ENCODE measurements around the gene ZNF157.
"Not testable (repeated sequence)": the region's sequence is repeated elsewhere in the genome, so short reads cannot be mapped to it uniquely, and the experiment has no call there.

Gene ZNF157

DNA sequence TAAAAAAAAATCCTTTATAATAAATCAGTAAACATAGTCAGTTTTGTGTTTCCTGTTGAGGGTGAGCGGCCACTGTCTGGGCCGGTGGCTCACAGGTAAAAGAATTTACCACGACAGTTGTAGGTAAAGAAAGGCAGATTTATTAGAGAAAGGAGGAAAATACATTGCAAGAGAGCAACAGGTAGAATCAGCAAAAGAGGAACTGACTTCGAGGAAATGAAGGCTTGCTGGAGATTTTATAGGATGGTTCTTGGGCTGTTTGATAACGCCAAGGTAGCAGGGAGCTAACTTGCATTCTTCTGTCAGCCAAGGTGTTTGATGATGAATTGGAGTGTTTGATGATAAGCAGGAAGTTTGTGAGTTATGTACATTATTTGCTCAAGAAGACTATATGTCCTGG lies 2.8 kb downstream of the ZNF157 start:
- no peaks in the 10 kb centered on the region for H3K27me3 ChIP-seq (ENCODE audit: low read length)
- no peaks in the 10 kb centered on the region for H3K9me2 ChIP-seq (replicated peaks; ENCODE audit: insufficient read depth, low read length)
- H3K4me3 ChIP-seq (ENCODE audit: insufficient read depth, low read length, poor library complexity, severe bottlenecking): no peak overlapping the region
- H3K36me3 ChIP-seq (ENCODE audit: low read length): no peaks in the 10 kb centered on the region
- no peaks in the 10 kb centered on the region for H4K20me1 ChIP-seq (ENCODE audit: low read depth, low read length)
- TF ChIP-seq EZH2phosphoT487 (conservative IDR thresholded peaks at IDR 0.05; ENCODE audit: low read length): no peak
- TF ChIP-seq, protein P1, sequence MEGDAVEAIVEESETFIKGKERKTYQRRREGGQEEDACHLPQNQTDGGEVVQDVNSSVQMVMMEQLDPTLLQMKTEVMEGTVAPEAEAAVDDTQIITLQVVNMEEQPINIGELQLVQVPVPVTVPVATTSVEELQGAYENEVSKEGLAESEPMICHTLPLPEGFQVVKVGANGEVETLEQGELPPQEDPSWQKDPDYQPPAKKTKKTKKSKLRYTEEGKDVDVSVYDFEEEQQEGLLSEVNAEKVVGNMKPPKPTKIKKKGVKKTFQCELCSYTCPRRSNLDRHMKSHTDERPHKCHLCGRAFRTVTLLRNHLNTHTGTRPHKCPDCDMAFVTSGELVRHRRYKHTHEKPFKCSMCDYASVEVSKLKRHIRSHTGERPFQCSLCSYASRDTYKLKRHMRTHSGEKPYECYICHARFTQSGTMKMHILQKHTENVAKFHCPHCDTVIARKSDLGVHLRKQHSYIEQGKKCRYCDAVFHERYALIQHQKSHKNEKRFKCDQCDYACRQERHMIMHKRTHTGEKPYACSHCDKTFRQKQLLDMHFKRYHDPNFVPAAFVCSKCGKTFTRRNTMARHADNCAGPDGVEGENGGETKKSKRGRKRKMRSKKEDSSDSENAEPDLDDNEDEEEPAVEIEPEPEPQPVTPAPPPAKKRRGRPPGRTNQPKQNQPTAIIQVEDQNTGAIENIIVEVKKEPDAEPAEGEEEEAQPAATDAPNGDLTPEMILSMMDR (IDR thresholded peaks at IDR 0.05; ENCODE audit: insufficient read depth, low read length, poor library complexity, severe bottlenecking): no peak
- H3K4me2 ChIP-seq (ENCODE audit: low read depth, low read length, poor library complexity, severe bottlenecking): no peak overlapping the region
- no peak overlapping the region for H2AFZ ChIP-seq (ENCODE audit: low read depth, low read length, severe bottlenecking)
- H3K27ac ChIP-seq (ENCODE audit: low read depth, low read length): no peak overlapping the region
- no peaks in the 10 kb centered on the region for H3K79me2 ChIP-seq (ENCODE audit: insufficient read depth, low read length)
- no peak overlapping the region for H3K9ac ChIP-seq (ENCODE audit: low read length)
- H3F3A ChIP-seq (ENCODE audit: insufficient read depth): no peaks in the 10 kb centered on the region
- no peaks in the 10 kb centered on the region for H3K9me3 ChIP-seq (ENCODE audit: insufficient read depth, low read length)

DNA sequence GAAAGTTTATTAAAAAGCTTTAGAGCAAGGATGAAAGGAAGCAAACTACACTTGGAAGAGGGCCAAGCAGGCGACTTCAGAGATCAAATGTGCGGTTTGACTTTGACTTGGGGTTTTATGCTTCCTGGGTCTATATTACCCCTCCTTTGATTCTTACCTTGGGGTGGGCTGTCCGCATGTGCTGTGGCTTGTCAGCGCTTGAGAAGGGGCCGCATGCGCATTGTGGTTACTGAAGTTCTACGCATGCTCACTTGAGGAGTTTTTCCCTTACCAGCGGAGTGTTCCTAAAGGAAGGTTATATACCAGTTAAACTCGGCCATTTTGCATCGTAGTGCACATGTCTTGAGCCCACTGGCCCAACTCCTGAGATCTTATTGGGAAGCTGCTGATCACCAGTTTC lies 9.9 kb downstream of the ZNF157 start:
- Histone ChIP-seq H3K9me2 (replicated peaks; ENCODE audit: insufficient read depth, low read length) (no peaks in the 10 kb centered on the region), H3K9ac (ENCODE audit: low read length) (no peak overlapping the region), H3K27ac (ENCODE audit: low read depth, low read length) (no peak overlapping the region), H3F3A (ENCODE audit: insufficient read depth) (no peaks in the 10 kb centered on the region), H3K36me3 (ENCODE audit: low read length) (no peaks in the 10 kb centered on the region), H3K4me3 (ENCODE audit: insufficient read depth, low read length, poor library complexity, severe bottlenecking) (no peak overlapping the region), H3K79me2 (ENCODE audit: insufficient read depth, low read length) (no peaks in the 10 kb centered on the region), H4K20me1 (ENCODE audit: low read depth, low read length) (no peaks in the 10 kb centered on the region), H2AFZ (ENCODE audit: low read depth, low read length, severe bottlenecking) (no peak overlapping the region), H3K9me3 (ENCODE audit: insufficient read depth, low read length) (no peaks in the 10 kb centered on the region), H3K4me2 (ENCODE audit: low read depth, low read length, poor library complexity, severe bottlenecking) (no peak overlapping the region), H3K27me3 (ENCODE audit: low read length) (no peaks in the 10 kb centered on the region)
- TF ChIP-seq EZH2phosphoT487 (conservative IDR thresholded peaks at IDR 0.05; ENCODE audit: low read length): no peak
- TF ChIP-seq, protein P1 (IDR thresholded peaks at IDR 0.05; ENCODE audit: insufficient read depth, low read length, poor library complexity, severe bottlenecking): no peak

DNA sequence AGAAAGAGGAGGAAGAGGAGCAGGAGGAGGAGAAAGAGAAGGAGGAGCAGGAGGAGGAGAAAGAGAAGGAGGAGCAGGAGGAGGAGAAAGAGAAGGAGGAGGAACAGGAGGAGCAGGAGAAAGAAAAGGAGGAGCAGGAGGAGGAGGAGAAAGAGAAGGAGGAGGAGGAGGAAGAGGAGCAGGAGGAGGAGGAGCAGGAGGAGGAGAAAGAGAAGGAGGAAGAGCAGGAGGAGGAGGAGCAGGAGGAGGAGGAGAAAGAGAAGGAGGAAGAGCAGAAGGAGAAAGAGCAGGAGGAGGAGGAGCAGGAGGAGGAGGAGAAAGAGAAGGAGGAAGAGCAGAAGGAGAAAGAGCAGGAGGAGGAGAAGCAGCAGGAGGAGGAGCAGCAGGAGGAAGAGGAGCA lies 10.5 kb downstream of the ZNF157 start:
- not testable (repeated sequence) for H3K27me3 ChIP-seq (ENCODE audit: low read length); H3K79me2 ChIP-seq (ENCODE audit: insufficient read depth, low read length); H4K20me1 ChIP-seq (ENCODE audit: low read depth, low read length); H3K36me3 ChIP-seq (ENCODE audit: low read length); H3K4me3 ChIP-seq (ENCODE audit: insufficient read depth, low read length, poor library complexity, severe bottlenecking); H3K27ac ChIP-seq (ENCODE audit: low read depth, low read length); H3K9ac ChIP-seq (ENCODE audit: low read length); H3K4me2 ChIP-seq (ENCODE audit: low read depth, low read length, poor library complexity, severe bottlenecking); H3K9me2 ChIP-seq (replicated peaks; ENCODE audit: insufficient read depth, low read length); H3F3A ChIP-seq (ENCODE audit: insufficient read depth); H3K9me3 ChIP-seq (ENCODE audit: insufficient read depth, low read length); H2AFZ ChIP-seq (ENCODE audit: low read depth, low read length, severe bottlenecking)

- Histone ChIP-seq H3K9me3 (ENCODE audit: insufficient read depth, low read length) (no peaks in the 10 kb centered on the region), H3F3A (ENCODE audit: insufficient read depth) (no peaks in the 10 kb centered on the region), H3K9me2 (replicated peaks; ENCODE audit: insufficient read depth, low read length) (no peaks in the 10 kb centered on the region), H3K9ac (ENCODE audit: low read length) (no peak overlapping the region), H3K27ac (ENCODE audit: low read depth, low read length) (no peak overlapping the region), H3K4me2 (ENCODE audit: low read depth, low read length, poor library complexity, severe bottlenecking) (no peak overlapping the region), H4K20me1 (ENCODE audit: low read depth, low read length) (no peaks in the 10 kb centered on the region), H2AFZ (ENCODE audit: low read depth, low read length, severe bottlenecking) (no peak overlapping the region), H3K36me3 (ENCODE audit: low read length) (no peaks in the 10 kb centered on the region), H3K79me2 (ENCODE audit: insufficient read depth, low read length) (no peaks in the 10 kb centered on the region), H3K27me3 (ENCODE audit: low read length) (no peaks in the 10 kb centered on the region), H3K4me3 (ENCODE audit: insufficient read depth, low read length, poor library complexity, severe bottlenecking) (no peak overlapping the region)
- TF ChIP-seq EZH2phosphoT487 (conservative IDR thresholded peaks at IDR 0.05; ENCODE audit: low read length): no peak
- TF ChIP-seq, protein P1 (IDR thresholded peaks at IDR 0.05; ENCODE audit: insufficient read depth, low read length, poor library complexity, severe bottlenecking): peak; percentile 61
Measured at GRCh38 chrX:47384502-47384901, 14.1 kb downstream of the ZNF157 start.

Data from SU-DHL-6 (cell line).